H1 (cell line): ENCODE results near the gene CCNL2. TPM values are rescaled to one million over a fixed set of nuclear protein-coding genes. Genes with fewer than 3 reads are reported as not detected.
"Not testable (repeated sequence)": the region's sequence is repeated elsewhere in the genome, so short reads cannot be mapped to it uniquely, and the experiment has no call there.

Experiments used
- CTCF ChIA-PET: fragments of 300-600 bp; sonication (Branson Sonifier 250); formaldehyde crosslinking; loops from one replicate; lab custom pipeline; 2021; ENCODE audit not compliant: partially characterized antibody; lab: Charles Lee
- POLR2A ChIA-PET: fragments of 300-600 bp; sonication (Branson Sonifier 250); formaldehyde crosslinking; loops from one replicate; lab custom pipeline; 2021; ENCODE audit warnings: inconsistent platforms; ENCODE audit not compliant: partially characterized antibody; lab: Charles Lee
- DNase-seq, 2 experiments: peaks; one replicate each; pipeline versions ENCODE4 v3.0.0 to v3.0.0-alpha.2; 2010 to 2022; ENCODE audit warnings: low spot score in 2 of 2, low read depth in 1 of 2, mixed read lengths in 1 of 2
- FAIRE-seq: peaks from 2 replicates; lab custom pipeline; 2011; peaks lifted over from hg19 to GRCh38; lab: Jason Lieb, UNC
- H2AFZ ChIP-seq: 2 replicates; pipeline ENCODE4 v1.8.1; 2012; ENCODE audit warnings: low read length, inconsistent platforms
- H2AK5ac ChIP-seq: 2 replicates; pipeline ENCODE4 v1.6.1; 2013; ENCODE audit warnings: low read depth, low read length
- H2BK120ac ChIP-seq: replicated peaks from 2 replicates; pipeline ENCODE3; 2013; ENCODE audit warnings: low read depth, low read length, inconsistent platforms
- H2BK12ac ChIP-seq: 2 replicates; pipeline ENCODE4 v1.6.1; 2013; ENCODE audit warnings: low read depth, low read length
- H2BK15ac ChIP-seq: 2 replicates; pipeline ENCODE4 v1.6.1; 2013; ENCODE audit warnings: low read length
- H2BK20ac ChIP-seq: 2 replicates; pipeline ENCODE4 v1.6.1; 2013; ENCODE audit warnings: low read length
- H2BK5ac ChIP-seq: 2 replicates; pipeline ENCODE4 v1.6.1; 2013; ENCODE audit warnings: low read depth, low read length
- H3K14ac ChIP-seq: 2 replicates; pipeline ENCODE4 v1.6.1; 2013; ENCODE audit warnings: inconsistent platforms; ENCODE audit not compliant: insufficient read length
- H3K18ac ChIP-seq: 2 replicates; pipeline ENCODE4 v1.6.1; 2013; ENCODE audit warnings: low read length; ENCODE audit errors: extremely low read depth
- H3K23ac ChIP-seq: 2 replicates; pipeline ENCODE4 v1.6.1; 2013; ENCODE audit warnings: inconsistent platforms; ENCODE audit not compliant: insufficient read length
- H3K23me2 ChIP-seq: 2 replicates; pipeline ENCODE4 v1.6.1; 2013; ENCODE audit warnings: low read depth, low read length
- H3K27ac ChIP-seq: 2 replicates; pipeline ENCODE4 v1.6.1; 2011; ENCODE audit warnings: low read depth, low read length, inconsistent platforms
- H3K27me3 ChIP-seq, 4 experiments: replicated peaks in 1 of 4; 1 replicate in 1 of 4; 2 replicates in 3 of 4; pipeline versions ENCODE4 v1.6.1 to v1.8.1; 2011 to 2013; ENCODE audit warnings: low read length in 3 of 4, mild to moderate bottlenecking in 3 of 4, inconsistent platforms in 2 of 4, mixed read lengths in 2 of 4, moderate library complexity in 1 of 4; ENCODE audit not compliant: control insufficient read depth in 3 of 4, insufficient read depth in 3 of 4; ENCODE audit errors: extremely low read depth in 1 of 4
- H3K36me3 ChIP-seq, 4 experiments: 2 replicates each; pipeline versions ENCODE4 v1.6.1 to v1.8.1; 2011 to 2013; ENCODE audit warnings: mild to moderate bottlenecking in 4 of 4, low read length in 3 of 4, moderate library complexity in 2 of 4, control low read depth in 1 of 4, inconsistent platforms in 1 of 4; ENCODE audit not compliant: insufficient read depth in 4 of 4, control insufficient read depth in 2 of 4
- H3K4ac ChIP-seq: replicated peaks from 2 replicates; pipeline ENCODE3; 2013; ENCODE audit warnings: low read length, low read depth, mixed read lengths, inconsistent platforms; ENCODE audit not compliant: insufficient read length
- H3K4me1 ChIP-seq, 4 experiments: replicated peaks in 1 of 4; 1 replicate in 1 of 4; 2 replicates in 3 of 4; pipeline versions ENCODE4 v1.6.1 to v1.8.1; 2011 to 2013; ENCODE audit warnings: low read length in 3 of 4, inconsistent platforms in 2 of 4, mixed read lengths in 1 of 4; ENCODE audit not compliant: insufficient read depth in 4 of 4, control insufficient read depth in 3 of 4
- H3K4me2 ChIP-seq, 2 experiments: 2 replicates each; pipeline versions ENCODE4 v1.6.1 to v1.8.1; 2011 to 2013; ENCODE audit warnings: low read depth in 2 of 2, low read length in 2 of 2, control low read depth in 1 of 2, inconsistent platforms in 1 of 2, mild to moderate bottlenecking in 1 of 2; ENCODE audit not compliant: insufficient read depth in 1 of 2
- H3K4me3 ChIP-seq, 4 experiments: fragments of 200-600, 300-600 bp in 1 of 4; sonication (generic), shearing (Covaris generic), sonication (Bioruptor Twin) in 1 of 4; 2 replicates each; pipeline versions ENCODE4 v1.5.1 to v1.8.1; 2011 to 2016; ENCODE audit warnings: low read length in 4 of 4, low read depth in 3 of 4, control low read depth in 2 of 4, inconsistent platforms in 2 of 4, mild to moderate bottlenecking in 2 of 4, mixed read lengths in 1 of 4, moderate library complexity in 1 of 4; ENCODE audit not compliant: insufficient read depth in 2 of 4; ENCODE audit errors: extremely low read depth in 1 of 4
- H3K56ac ChIP-seq: replicated peaks from 2 replicates; pipeline ENCODE3; 2013; ENCODE audit warnings: low read depth, mild to moderate bottlenecking, mixed read lengths, low read length, inconsistent platforms; ENCODE audit not compliant: insufficient read length
- H3K79me1 ChIP-seq: 2 replicates; pipeline ENCODE4 v1.6.1; 2013; ENCODE audit warnings: low read depth, low read length, control low read depth
- H3K79me2 ChIP-seq, 2 experiments: 2 replicates each; pipeline versions ENCODE4 v1.6.1 to v1.8.1; 2012 to 2013; ENCODE audit warnings: low read length in 2 of 2, mild to moderate bottlenecking in 2 of 2, inconsistent platforms in 1 of 2; ENCODE audit not compliant: insufficient read depth in 2 of 2, control insufficient read depth in 1 of 2
- H3K9ac ChIP-seq, 4 experiments: replicated peaks in 1 of 4; 1 replicate in 1 of 4; 2 replicates in 3 of 4; pipeline versions ENCODE4 v1.6.1 to v1.8.1; 2011 to 2013; ENCODE audit warnings: low read depth in 3 of 4, low read length in 3 of 4, control low read depth in 2 of 4, mild to moderate bottlenecking in 2 of 4, moderate library complexity in 2 of 4, inconsistent platforms in 1 of 4; ENCODE audit errors: extremely low read depth in 1 of 4
- H3K9me3 ChIP-seq, 2 experiments: 2 replicates each; pipeline versions ENCODE4 v1.6.1 to v1.8.1; 2012 to 2013; ENCODE audit warnings: mild to moderate bottlenecking in 2 of 2, moderate library complexity in 2 of 2, control low read depth in 1 of 2, inconsistent platforms in 1 of 2, low read depth in 1 of 2, low read length in 1 of 2, mixed read lengths in 1 of 2; ENCODE audit not compliant: insufficient read depth in 2 of 2
- H4K20me1 ChIP-seq, 2 experiments: replicated peaks in 1 of 2; 2 replicates each; pipeline versions ENCODE3 to v1.8.1; 2011 to 2013; ENCODE audit warnings: inconsistent platforms in 2 of 2, low read length in 2 of 2, mild to moderate bottlenecking in 1 of 2; ENCODE audit not compliant: insufficient read depth in 2 of 2, control insufficient read depth in 1 of 2
- H4K5ac ChIP-seq: 2 replicates; pipeline ENCODE4 v1.6.1; 2013; ENCODE audit warnings: low read length, low read depth, mixed read lengths, inconsistent platforms; ENCODE audit not compliant: insufficient read length
- H4K8ac ChIP-seq: 2 replicates; pipeline ENCODE4 v1.8.0; 2013; ENCODE audit warnings: mild to moderate bottlenecking, moderate library complexity, low read length, inconsistent platforms; ENCODE audit not compliant: insufficient read depth; ENCODE audit errors: extremely low read depth
- H4K91ac ChIP-seq: replicated peaks from 2 replicates; pipeline ENCODE3; 2013; ENCODE audit warnings: low read length, mixed read lengths, inconsistent platforms; ENCODE audit not compliant: insufficient read length
- WGBS, 2 experiments: shearing (Covaris generic) in 1 of 2; methylation state at CpG; one replicate each; pipeline versions ENCODE4 v1.1.6 to v1.1.7; 2013 to 2015; ENCODE audit warnings: low lambda C conversion rate in 2 of 2, mixed read lengths in 2 of 2, inconsistent platforms in 1 of 2, low coverage in 1 of 2, missing lambda C conversion rate in 1 of 2; ENCODE audit not compliant: insufficient replicate concordance in 2 of 2, insufficient coverage in 1 of 2, insufficient read length in 1 of 2; ENCODE audit errors: extremely low coverage in 1 of 2, missing lambda C conversion rate in 1 of 2; 5-methylcytosine and 5-hydroxymethylcytosine counted together
- polyA plus RNA-seq, 7 experiments: library from polyadenylated mRNA; depleted of rRNA in 3 of 7; stranded (reverse) in 5 of 7; unstranded in 2 of 7; fragments of >200 nt in 5 of 7; fragments of 200-250 nt in 2 of 7; gene quantifications; 1 replicate in 5 of 7; 2 replicates in 1 of 7; 4 replicates in 1 of 7; pipeline versions ENCODE4 v1.2.1 to v1.2.3, GENCODE V29; 2011 to 2013; ENCODE audit warnings: missing spikeins in 2 of 7, mixed read lengths in 2 of 7
- total RNA-seq: library from RNA; stranded (reverse); fragmentation: NEBNext Ultra II Directional; extraction: Animal tissue kit (Norgen Biotek cat#: 25700); gene quantifications from 2 replicates; pipeline ENCODE4 v1.2.1, GENCODE V29; 2021

Gene CCNL2
- total and polyA plus RNA-seq, 2 of the 8 experiments (the other 6 are each of a cell fraction or from before 2014, with no cell fraction given): 79.8 to 120 TPM

- CTCF ChIA-PET: interaction anchor here (0.6 to 4.5 kb wide), 12 partner anchors 11 to 296 kb away, joined by 3 to 40 read pairs (median 4); partner anchors contain the start of genes DVL1 and MXRA8
- DNase-seq, H2BK15ac ChIP-seq, H3K9ac ChIP-seq, H2BK20ac ChIP-seq, H3K79me1 ChIP-seq, H3K4ac ChIP-seq, H2AFZ ChIP-seq, H2BK12ac ChIP-seq, H3K18ac ChIP-seq, FAIRE-seq, H2BK5ac ChIP-seq, H3K56ac ChIP-seq, H3K27me3 ChIP-seq, H3K36me3 ChIP-seq, H2BK120ac ChIP-seq, H2AK5ac ChIP-seq, H3K14ac ChIP-seq, H4K91ac ChIP-seq, H4K5ac ChIP-seq, H3K27ac ChIP-seq, H3K23ac ChIP-seq, H3K4me3 ChIP-seq, H4K8ac ChIP-seq, H3K4me2 ChIP-seq: not testable (repeated sequence)
- peaks cover 12 to 18% of the 10 kb centered on the region in 2 experiments; a peak in 3 of 4 replicates for H3K9me3 ChIP-seq
- 95% methylated on average over 14 of the region's 14 CpGs; no CpG with 5 or more reads in 1 of the 2 experiments for WGBS, 2 experiments
- peaks cover 24% of the 10 kb centered on the region; the same call in 1 of the 2 replicates for H3K23me2 ChIP-seq
- peaks cover 5 to 17% of the 10 kb centered on the region in 2 experiments; a peak in 3 of 4 replicates for H3K79me2 ChIP-seq
- peaks cover 0 to 17% of the 10 kb centered on the region in 2 experiments for H4K20me1 ChIP-seq
- POLR2A ChIA-PET: interaction anchor here (0.7 to 33.4 kb wide), 8 partner anchors 11 to 136 kb away, joined by 3 to 719 read pairs (median 13); partner anchors contain the start of genes CCNL2, MRPL20 and MXRA8
- peaks cover 0 to 12% (median 9%) of the 10 kb centered on the region in 4 experiments; a peak in 5 of 7 replicates for H3K4me1 ChIP-seq
Observed at GRCh38 chr1:1370094-1370493, 29.0 kb downstream of the CCNL2 start.
